Kidney (tissue), 14 donors: ENCODE data around the gene PAPOLG. TPM values are rescaled to one million over a fixed set of nuclear protein-coding genes. Genes with fewer than 3 reads are reported as not detected.

Source experiments
- DNase-seq, 5 donors: peaks; one replicate each; pipeline ENCODE4 v3.0.0-alpha.2; 2013 to 2020
- FAIRE-seq: peaks from 2 replicates; lab custom pipeline; 2012; peaks lifted over from hg19 to GRCh38; lab: Jason Lieb, UNC
- H3K27ac ChIP-seq, 2 donors: one replicate each; pipeline ENCODE4 v1.7.0; 2013; ENCODE audit warnings: low read depth in 2 of 2, low read length in 2 of 2, inconsistent platforms in 1 of 2
- H3K27me3 ChIP-seq: one replicate; pipeline ENCODE4 v1.7.1; 2013; ENCODE audit warnings: low read length, inconsistent platforms; ENCODE audit not compliant: control insufficient read depth, insufficient read depth
- H3K36me3 ChIP-seq, 3 donors: one replicate each; pipeline versions ENCODE4 v1.7.0 to v1.7.1; 2013; ENCODE audit warnings: low read length in 3 of 3, control low read depth in 1 of 3, inconsistent platforms in 1 of 3; ENCODE audit not compliant: insufficient read depth in 3 of 3, control insufficient read depth in 2 of 3
- H3K4me1 ChIP-seq, 3 donors: one replicate each; pipeline versions ENCODE4 v1.7.0 to v1.7.1; 2013; ENCODE audit warnings: low read length in 3 of 3, inconsistent platforms in 1 of 3, low read depth in 1 of 3; ENCODE audit not compliant: control insufficient read depth in 2 of 3, insufficient read depth in 2 of 3
- H3K4me3 ChIP-seq, 3 donors: one replicate each; pipeline versions ENCODE4 v1.7.0 to v1.8.1; 2013; ENCODE audit warnings: low read length in 3 of 3, control low read depth in 1 of 3, inconsistent platforms in 1 of 3
- H3K9ac ChIP-seq, 3 donors: one replicate each; pipeline versions ENCODE4 v1.7.0 to v1.7.1; 2013; ENCODE audit warnings: low read length in 3 of 3, control low read depth in 1 of 3, inconsistent platforms in 1 of 3
- H3K9me3 ChIP-seq, 3 donors: one replicate each; pipeline versions ENCODE4 v1.7.0 to v1.7.1; 2013; ENCODE audit warnings: low read length in 3 of 3, control low read depth in 1 of 3, inconsistent platforms in 1 of 3; ENCODE audit not compliant: control insufficient read depth in 2 of 3, insufficient read depth in 1 of 3
- CTCF ChIP-seq: IDR thresholded peaks from 3 replicates; pipeline ENCODE4 v1.5.1; 2012; ENCODE audit warnings: mild to moderate bottlenecking, moderate library complexity, borderline replicate concordance; ENCODE audit not compliant: insufficient read depth; ENCODE audit errors: extremely low read depth
- intact Hi-C: fragments of 100-400 bp; cut with DNase I; formaldehyde crosslinking; loops from one replicate; pipeline ENCODE4 v1.11.1; 2022
- polyA plus RNA-seq: library from polyadenylated mRNA; stranded (reverse); fragments of 350-450 nt; fragmentation: Illumina TruSeq; extraction: RNeasy Lipid Tissue Mini Kit (QIAGEN cat#74804); gene quantifications from one replicate; pipeline ENCODE4 v1.2.3, GENCODE V29; 2014; ENCODE audit warnings: low read depth, low replicate concordance; ENCODE audit not compliant: insufficient read depth
- total RNA-seq: library from RNA; stranded (reverse); fragmentation: NEBNext Ultra II Directional; extraction: Animal tissue kit (Norgen Biotek cat#: 25700); gene quantifications from one replicate; pipeline ENCODE4 v1.2.1, GENCODE V29; 2021
- donor health status: control.
- donor health status: control.
- donor health status: control.
- donor health status: control.
- donor health status: control.
- donor health status: DM: yes; HTN: yes; CAD: no.
- donor health status: Normal renal cell carcinoma (clear cell type).

Gene PAPOLG
- total and polyA plus RNA-seq, 2 donors from 2014 or later = 3.0 to 12.2 TPM

GRCh38 chr2:60775048-60775639, 19.1 kb downstream of the PAPOLG start:
- no peaks in the 10 kb centered on the region for H3K27me3 ChIP-seq

GRCh38 chr2:60778352-60778751, 22.3 kb downstream of the PAPOLG start:
- H3K4me1 ChIP-seq = no peaks in the 10 kb centered on the region
- intact Hi-C loops = no loop called here
- no peak for TF ChIP-seq CTCF
- no peak overlapping the region for H3K4me3 ChIP-seq
- H3K9ac ChIP-seq = no peak overlapping the region
- H3K27me3 ChIP-seq = no peaks in the 10 kb centered on the region
- DNase-seq (no peak), FAIRE-seq (no peak)
- H3K36me3 ChIP-seq = peaks cover 8 to 35% (median 13%) of the 10 kb centered on the region in 3 donors
- H3K9me3 ChIP-seq = no peaks in the 10 kb centered on the region
- H3K27ac ChIP-seq = no peak overlapping the region

More at GRCh38 chr2:60775048-60775639, 19.1 kb downstream of the PAPOLG start:
- H3K36me3 ChIP-seq = peaks cover 8 to 38% (median 11%) of the 10 kb centered on the region in 3 donors
- H3K9ac ChIP-seq = no peak overlapping the region
- intact Hi-C loops = no loop called here
- H3K4me1 ChIP-seq = no peaks in the 10 kb centered on the region
- no peak for TF ChIP-seq CTCF
- H3K4me3 ChIP-seq = no peak overlapping the region
- H3K27ac ChIP-seq = no peak overlapping the region
- FAIRE-seq (no peak), DNase-seq (no peak)
- no peaks in the 10 kb centered on the region for H3K9me3 ChIP-seq

- H3K9ac ChIP-seq = no peak overlapping the region
- FAIRE-seq (no peak), DNase-seq (no peak)
- TF ChIP-seq CTCF = no peak
- no peaks in the 10 kb centered on the region for H3K27me3 ChIP-seq
- H3K27ac ChIP-seq = no peak overlapping the region
- H3K9me3 ChIP-seq = no peaks in the 10 kb centered on the region
- intact Hi-C loops = no loop called here
- H3K4me3 ChIP-seq = no peak overlapping the region
- peaks cover 8 to 32% (median 18%) of the 10 kb centered on the region in 3 donors for H3K36me3 ChIP-seq
- no peaks in the 10 kb centered on the region for H3K4me1 ChIP-seq
Measured at GRCh38 chr2:60779426-60779825, 23.4 kb downstream of the PAPOLG start.

GRCh38 chr2:60780721-60781120, 24.7 kb downstream of the PAPOLG start:
- intact Hi-C loops = no loop called here
- no peaks in the 10 kb centered on the region for H3K9me3 ChIP-seq
- H3K36me3 ChIP-seq = peaks cover 8 to 25% (median 22%) of the 10 kb centered on the region in 3 donors
- no peak overlapping the region for H3K4me3 ChIP-seq
- no peak overlapping the region for H3K27ac ChIP-seq
- DNase-seq (no peak), FAIRE-seq (no peak)
- no peak overlapping the region for H3K9ac ChIP-seq
- TF ChIP-seq CTCF = no peak
- no peaks in the 10 kb centered on the region for H3K4me1 ChIP-seq
- no peaks in the 10 kb centered on the region for H3K27me3 ChIP-seq
